Measurements from ENCODE around the gene NAA10.

Gene NAA10

GRCh38 chrX:153965406-153965805, 30.6 kb upstream of the NAA10 start:
- no peaks in the 10 kb centered on the region for H3K27me3 ChIP-seq (ENCODE audit: control insufficient read depth, insufficient read depth, low read length)
- H3K4me1 ChIP-seq (ENCODE audit: control insufficient read depth, insufficient read depth, low read length) = peaks cover 36% of the 10 kb centered on the region
- H3K9ac ChIP-seq (ENCODE audit: low read length) = no peak overlapping the region
- peaks cover 56% of the 10 kb centered on the region for H3K36me3 ChIP-seq (ENCODE audit: control insufficient read depth, insufficient read depth, low read length)
- no peak overlapping the region for H3K4me3 ChIP-seq (ENCODE audit: low read depth, low read length)
- H3K27ac ChIP-seq (ENCODE audit: low read depth, low read length) = no peak overlapping the region
- H3K9me3 ChIP-seq (ENCODE audit: control insufficient read depth, insufficient read depth, low read depth, low read length) = no peaks in the 10 kb centered on the region

DNA sequence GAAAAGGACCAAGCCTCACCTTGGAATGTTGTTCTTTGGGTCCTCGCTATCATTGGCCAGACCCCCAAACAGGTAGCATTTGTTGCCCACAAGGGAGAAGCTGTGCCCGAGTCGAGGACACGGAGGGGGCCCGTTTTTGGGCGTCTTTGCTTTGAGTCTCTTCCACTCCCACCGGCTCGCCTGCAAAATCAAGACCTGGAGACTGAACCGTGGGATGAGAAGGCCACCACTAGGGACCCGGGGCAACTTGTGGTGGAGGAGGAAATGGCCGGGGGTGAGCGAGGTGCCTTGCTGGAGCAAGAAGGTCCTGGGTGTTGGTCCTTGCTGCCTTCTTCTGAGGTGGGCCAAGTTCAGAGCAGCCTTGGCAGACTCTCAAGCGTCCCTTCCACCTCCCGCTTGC, 29.3 kb upstream of the NAA10 start:
- Histone ChIP-seq H3K27ac (ENCODE audit: low read depth, low read length) (no peak overlapping the region), H3K27me3 (ENCODE audit: control insufficient read depth, insufficient read depth, low read length) (no peaks in the 10 kb centered on the region), H3K4me3 (ENCODE audit: low read depth, low read length) (no peak overlapping the region), H3K4me1 (ENCODE audit: control insufficient read depth, insufficient read depth, low read length) (peaks cover 31% of the 10 kb centered on the region), H3K9me3 (ENCODE audit: control insufficient read depth, insufficient read depth, low read depth, low read length) (no peaks in the 10 kb centered on the region; the same call in 1 of the 2 replicates), H3K36me3 (ENCODE audit: control insufficient read depth, insufficient read depth, low read length) (peaks cover 69% of the 10 kb centered on the region), H3K9ac (ENCODE audit: low read length) (no peak overlapping the region)

DNA sequence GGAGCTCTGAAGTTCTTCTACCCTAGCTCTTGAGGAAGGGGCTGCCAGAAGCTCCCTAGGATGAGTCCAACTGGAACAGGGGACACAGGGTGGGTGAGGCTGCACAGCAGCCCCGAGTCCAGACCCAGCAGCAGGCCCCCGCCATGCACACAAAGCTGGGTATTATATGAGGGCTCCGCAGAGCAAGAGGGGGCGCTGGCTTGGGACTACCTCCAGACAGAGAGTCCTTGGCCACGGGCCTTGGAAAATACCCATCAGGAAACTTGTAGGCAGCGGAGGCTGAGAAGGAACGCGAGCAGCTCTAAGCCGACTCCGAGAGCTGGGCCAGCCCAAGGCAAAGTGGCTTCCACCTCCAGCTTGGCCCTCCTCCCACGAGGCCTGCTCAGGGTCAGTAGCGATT, 28.7 kb upstream of the NAA10 start:
- H3K4me1 ChIP-seq (ENCODE audit: control insufficient read depth, insufficient read depth, low read length) = peaks cover 25% of the 10 kb centered on the region
- no peaks in the 10 kb centered on the region; the same call in 1 of the 2 replicates for H3K9me3 ChIP-seq (ENCODE audit: control insufficient read depth, insufficient read depth, low read depth, low read length)
- no peak overlapping the region for H3K4me3 ChIP-seq (ENCODE audit: low read depth, low read length)
- no peak overlapping the region for H3K9ac ChIP-seq (ENCODE audit: low read length)
- no peak overlapping the region for H3K27ac ChIP-seq (ENCODE audit: low read depth, low read length)
- H3K27me3 ChIP-seq (ENCODE audit: control insufficient read depth, insufficient read depth, low read length) = no peaks in the 10 kb centered on the region
- H3K36me3 ChIP-seq (ENCODE audit: control insufficient read depth, insufficient read depth, low read length) = peaks cover 73% of the 10 kb centered on the region

DNA sequence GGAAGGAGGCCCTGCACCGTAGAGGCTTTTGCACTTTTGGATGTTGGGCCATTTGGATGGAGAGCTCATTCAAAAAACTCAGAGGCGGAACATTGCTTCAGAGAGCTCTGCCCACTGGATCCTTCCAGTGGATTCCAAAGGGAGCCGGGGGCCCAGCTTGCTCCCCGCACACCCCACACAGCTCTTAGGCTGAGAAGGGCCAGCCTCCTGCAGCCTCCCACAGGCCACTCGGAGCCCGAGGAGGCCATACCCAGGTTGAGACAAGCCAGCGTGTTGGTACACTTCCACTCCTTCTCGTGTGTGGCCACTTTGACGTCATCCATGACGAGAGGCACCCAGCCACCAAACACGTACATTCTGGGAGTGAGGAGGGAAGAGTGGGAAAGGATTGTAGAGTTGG, 26.5 kb upstream of the NAA10 start:
- Histone ChIP-seq H3K27ac (ENCODE audit: low read depth, low read length) (no peak overlapping the region), H3K27me3 (ENCODE audit: control insufficient read depth, insufficient read depth, low read length) (no peaks in the 10 kb centered on the region), H3K4me3 (ENCODE audit: low read depth, low read length) (no peak overlapping the region), H3K9ac (ENCODE audit: low read length) (no peak overlapping the region), H3K36me3 (ENCODE audit: control insufficient read depth, insufficient read depth, low read length) (peaks cover 83% of the 10 kb centered on the region), H3K9me3 (ENCODE audit: control insufficient read depth, insufficient read depth, low read depth, low read length) (no peaks in the 10 kb centered on the region; the same call in 1 of the 2 replicates), H3K4me1 (ENCODE audit: control insufficient read depth, insufficient read depth, low read length) (peaks cover 3% of the 10 kb centered on the region; the same call in 1 of the 2 replicates)

DNA sequence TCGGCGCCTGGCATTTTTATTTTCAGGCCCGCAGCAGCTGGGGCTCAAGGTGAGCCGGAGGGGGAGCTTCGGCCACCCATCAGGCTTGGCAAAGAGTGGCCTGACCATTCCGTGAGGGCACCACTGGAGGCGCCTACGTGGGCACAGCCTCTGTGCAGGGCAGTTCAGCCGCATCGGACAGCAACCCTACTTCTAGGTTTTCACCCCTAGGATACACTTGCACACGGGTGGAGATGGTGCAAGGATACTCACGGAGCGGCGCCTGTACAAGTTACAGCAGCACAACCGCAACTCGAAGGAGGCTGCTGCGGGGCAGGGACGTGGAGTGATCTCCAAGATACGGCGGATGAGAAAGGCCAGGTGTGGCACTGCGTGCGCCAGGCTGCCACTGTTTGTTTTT, 25.9 kb upstream of the NAA10 start:
- Histone ChIP-seq H3K9ac (ENCODE audit: low read length) (no peak overlapping the region), H3K4me1 (ENCODE audit: control insufficient read depth, insufficient read depth, low read length) (no peaks in the 10 kb centered on the region), H3K36me3 (ENCODE audit: control insufficient read depth, insufficient read depth, low read length) (peaks cover 88% of the 10 kb centered on the region), H3K4me3 (ENCODE audit: low read depth, low read length) (no peak overlapping the region), H3K27ac (ENCODE audit: low read depth, low read length) (no peak overlapping the region), H3K27me3 (ENCODE audit: control insufficient read depth, insufficient read depth, low read length) (no peaks in the 10 kb centered on the region), H3K9me3 (ENCODE audit: control insufficient read depth, insufficient read depth, low read depth, low read length) (no peaks in the 10 kb centered on the region; the same call in 1 of the 2 replicates)

DNA sequence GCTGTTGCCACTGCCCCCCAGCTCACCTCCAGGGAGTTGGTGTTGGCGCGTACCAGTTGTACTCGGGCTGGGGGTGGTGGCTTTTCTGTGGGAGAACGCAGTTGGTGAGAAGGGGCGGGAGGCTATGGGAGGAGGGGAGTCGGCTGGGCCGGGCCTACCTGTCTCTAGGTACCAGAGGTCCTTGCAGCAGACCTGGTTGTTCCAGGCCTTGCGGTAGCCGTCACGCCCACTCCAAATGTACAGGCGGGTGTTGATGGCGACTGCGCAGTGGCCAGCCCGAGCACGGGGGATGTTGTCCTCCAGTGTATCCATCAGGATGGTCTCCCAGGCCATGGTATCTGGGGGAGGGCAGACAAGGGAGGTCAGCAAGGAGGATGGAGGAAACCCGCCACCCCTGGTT, 25.2 kb upstream of the NAA10 start:
- H3K9ac ChIP-seq (ENCODE audit: low read length) = no peak overlapping the region
- no peak overlapping the region for H3K27ac ChIP-seq (ENCODE audit: low read depth, low read length)
- no peak overlapping the region for H3K4me3 ChIP-seq (ENCODE audit: low read depth, low read length)
- no peaks in the 10 kb centered on the region; the same call in 1 of the 2 replicates for H3K9me3 ChIP-seq (ENCODE audit: control insufficient read depth, insufficient read depth, low read depth, low read length)
- no peaks in the 10 kb centered on the region for H3K27me3 ChIP-seq (ENCODE audit: control insufficient read depth, insufficient read depth, low read length)
- H3K36me3 ChIP-seq (ENCODE audit: control insufficient read depth, insufficient read depth, low read length) = peaks cover 95% of the 10 kb centered on the region
- no peaks in the 10 kb centered on the region for H3K4me1 ChIP-seq (ENCODE audit: control insufficient read depth, insufficient read depth, low read length)

GRCh38 chrX:153959649-153960048, 24.8 kb upstream of the NAA10 start:
- Histone ChIP-seq H3K9ac (ENCODE audit: low read length) (no peak overlapping the region), H3K4me1 (ENCODE audit: control insufficient read depth, insufficient read depth, low read length) (no peaks in the 10 kb centered on the region), H3K36me3 (ENCODE audit: control insufficient read depth, insufficient read depth, low read length) (peaks cover 99% of the 10 kb centered on the region), H3K27me3 (ENCODE audit: control insufficient read depth, insufficient read depth, low read length) (no peaks in the 10 kb centered on the region), H3K4me3 (ENCODE audit: low read depth, low read length) (no peak overlapping the region), H3K9me3 (ENCODE audit: control insufficient read depth, insufficient read depth, low read depth, low read length) (no peaks in the 10 kb centered on the region; the same call in 1 of the 2 replicates), H3K27ac (ENCODE audit: low read depth, low read length) (no peak overlapping the region)

DNA sequence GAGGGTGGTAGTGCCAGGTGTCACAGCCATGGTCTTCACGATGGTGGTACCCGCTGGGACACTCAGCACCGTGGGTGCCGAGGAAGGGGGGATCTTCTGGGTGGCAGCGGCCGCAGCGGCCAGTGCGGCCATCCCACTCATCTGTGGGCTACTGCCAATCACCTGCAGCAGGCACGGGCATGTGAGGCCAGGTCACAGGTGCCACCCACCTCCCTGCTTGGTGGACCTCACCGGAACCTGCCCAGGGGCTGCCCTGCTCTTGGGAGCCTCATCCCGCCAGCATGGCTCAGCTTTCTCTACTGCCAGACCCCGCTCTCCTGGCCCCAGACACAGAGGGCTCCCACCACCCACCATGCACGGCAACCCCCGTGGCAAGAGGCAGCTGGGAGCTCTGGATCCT, 23.8 kb upstream of the NAA10 start:
- Histone ChIP-seq H3K4me1 (ENCODE audit: control insufficient read depth, insufficient read depth, low read length) (peaks cover under 1% of the 10 kb centered on the region; the same call in 1 of the 2 replicates), H3K27ac (ENCODE audit: low read depth, low read length) (no peak overlapping the region), H3K4me3 (ENCODE audit: low read depth, low read length) (no peak overlapping the region), H3K9ac (ENCODE audit: low read length) (no peak overlapping the region), H3K9me3 (ENCODE audit: control insufficient read depth, insufficient read depth, low read depth, low read length) (no peaks in the 10 kb centered on the region; the same call in 1 of the 2 replicates), H3K36me3 (ENCODE audit: control insufficient read depth, insufficient read depth, low read length) (peaks cover 100% of the 10 kb centered on the region), H3K27me3 (ENCODE audit: control insufficient read depth, insufficient read depth, low read length) (no peaks in the 10 kb centered on the region)

GRCh38 chrX:153957224-153957623, 22.4 kb upstream of the NAA10 start:
- Histone ChIP-seq H3K27ac (ENCODE audit: low read depth, low read length) (no peak overlapping the region), H3K27me3 (ENCODE audit: control insufficient read depth, insufficient read depth, low read length) (no peaks in the 10 kb centered on the region), H3K4me3 (ENCODE audit: low read depth, low read length) (no peak overlapping the region), H3K9me3 (ENCODE audit: control insufficient read depth, insufficient read depth, low read depth, low read length) (no peaks in the 10 kb centered on the region; the same call in 1 of the 2 replicates), H3K4me1 (ENCODE audit: control insufficient read depth, insufficient read depth, low read length) (peaks cover 7% of the 10 kb centered on the region; the same call in 1 of the 2 replicates), H3K9ac (ENCODE audit: low read length) (no peak overlapping the region), H3K36me3 (ENCODE audit: control insufficient read depth, insufficient read depth, low read length) (peaks cover 99% of the 10 kb centered on the region)

- H3K9me3 ChIP-seq (ENCODE audit: control insufficient read depth, insufficient read depth, low read depth, low read length) = no peaks in the 10 kb centered on the region; the same call in 1 of the 2 replicates
- peaks cover 99% of the 10 kb centered on the region for H3K36me3 ChIP-seq (ENCODE audit: control insufficient read depth, insufficient read depth, low read length)
- no peak overlapping the region for H3K27ac ChIP-seq (ENCODE audit: low read depth, low read length)
- peaks cover 7% of the 10 kb centered on the region; the same call in 1 of the 2 replicates for H3K4me1 ChIP-seq (ENCODE audit: control insufficient read depth, insufficient read depth, low read length)
- no peak overlapping the region for H3K9ac ChIP-seq (ENCODE audit: low read length)
- H3K4me3 ChIP-seq (ENCODE audit: low read depth, low read length) = no peak overlapping the region
- no peaks in the 10 kb centered on the region for H3K27me3 ChIP-seq (ENCODE audit: control insufficient read depth, insufficient read depth, low read length)
Observed at GRCh38 chrX:153956044-153956907, 21.4 kb upstream of the NAA10 start.

DNA sequence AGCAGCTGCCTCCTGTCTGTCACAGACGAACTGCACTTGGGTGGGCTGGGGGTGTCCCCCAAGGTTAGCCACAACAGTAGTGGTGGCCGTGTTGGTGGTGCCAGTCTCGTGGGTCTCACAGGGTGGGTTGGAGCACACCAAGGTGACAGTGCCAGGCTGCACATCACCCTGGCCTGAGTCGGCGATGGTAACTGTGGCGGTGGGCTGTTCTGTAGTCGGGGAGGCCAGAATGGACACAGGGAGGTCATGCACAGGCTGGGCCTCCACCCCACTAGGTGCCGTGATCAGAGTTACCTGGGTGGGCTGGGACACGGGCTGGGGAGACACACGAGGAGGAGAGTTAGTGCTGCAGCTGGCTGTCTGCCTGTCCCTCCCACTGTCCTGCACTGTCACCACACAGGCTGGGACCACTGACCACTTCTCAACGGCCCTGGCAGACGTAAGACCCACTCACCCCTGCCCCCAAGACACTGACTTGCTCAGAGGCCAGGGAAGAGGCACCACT, 20.4 kb upstream of the NAA10 start:
- Histone ChIP-seq H3K36me3 (ENCODE audit: control insufficient read depth, insufficient read depth, low read length) (peaks cover 99% of the 10 kb centered on the region), H3K27me3 (ENCODE audit: control insufficient read depth, insufficient read depth, low read length) (no peaks in the 10 kb centered on the region), H3K9me3 (ENCODE audit: control insufficient read depth, insufficient read depth, low read depth, low read length) (no peaks in the 10 kb centered on the region; the same call in 1 of the 2 replicates), H3K27ac (ENCODE audit: low read depth, low read length) (no peak overlapping the region), H3K4me1 (ENCODE audit: control insufficient read depth, insufficient read depth, low read length) (peaks cover 7% of the 10 kb centered on the region; the same call in 1 of the 2 replicates), H3K9ac (ENCODE audit: low read length) (no peak overlapping the region), H3K4me3 (ENCODE audit: low read depth, low read length) (no peak overlapping the region)
